NCI-H82 treated with DMSO at 0.1 percent for 48 hours (cell line): ENCODE measurements around the gene EDN1.
"Not testable (repeated sequence)": the region's sequence is repeated elsewhere in the genome, so short reads cannot be mapped to it uniquely, and the experiment has no call there.

Source experiments
- DNase-seq: peaks from one replicate; lab custom pipeline; 2025; ENCODE audit not compliant: unreplicated experiment; lab: John Stamatoyannopoulos, UW

The EDN1 gene

GRCh38 chr6:12324099-12324498 lies 33.9 kb downstream of the EDN1 start:
- no peak for DNase-seq

GRCh38 chr6:12324748-12325147 lies 34.6 kb downstream of the EDN1 start:
- DNase-seq: no peak

- DNase-seq: no peak
These were observed 35.7 kb downstream of the EDN1 start for GRCh38 chr6:12325872-12326271.

GRCh38 chr6:12327391-12327790 lies 37.2 kb downstream of the EDN1 start:
- no peak for DNase-seq

- DNase-seq: no peak
These were observed 37.8 kb downstream of the EDN1 start for GRCh38 chr6:12327988-12328387.

- DNase-seq: no peak
These were observed 38.5 kb downstream of the EDN1 start for GRCh38 chr6:12328701-12329100.

- DNase-seq: no peak
These were observed 41.3 kb downstream of the EDN1 start for GRCh38 chr6:12331474-12331873.

GRCh38 chr6:12331951-12332749 lies 42.0 kb downstream of the EDN1 start:
- no peak for DNase-seq

- not testable (repeated sequence) for DNase-seq
These were observed 42.6 kb downstream of the EDN1 start for GRCh38 chr6:12332750-12333079.

GRCh38 chr6:12333128-12333527 lies 43.0 kb downstream of the EDN1 start:
- no peak for DNase-seq

GRCh38 chr6:12334526-12335130 lies 44.5 kb downstream of the EDN1 start:
- DNase-seq: no peak

- no peak for DNase-seq
These were observed 45.0 kb downstream of the EDN1 start for GRCh38 chr6:12335131-12335527.

GRCh38 chr6:12335717-12336116 lies 45.6 kb downstream of the EDN1 start:
- no peak for DNase-seq

GRCh38 chr6:12336121-12336971 lies 46.2 kb downstream of the EDN1 start:
- DNase-seq: no peak

GRCh38 chr6:12339022-12339421 lies 48.9 kb downstream of the EDN1 start:
- DNase-seq: no peak

- peak; percentile 57 for DNase-seq
These were observed 49.8 kb downstream of the EDN1 start for GRCh38 chr6:12339808-12340487.

GRCh38 chr6:12340488-12340818 lies 50.3 kb downstream of the EDN1 start:
- no peak for DNase-seq

- no peak for DNase-seq
These were observed 52.5 kb downstream of the EDN1 start for GRCh38 chr6:12342664-12343063.

GRCh38 chr6:12343122-12343439 lies 52.9 kb downstream of the EDN1 start:
- no peak for DNase-seq

GRCh38 chr6:12343440-12344162 lies 53.4 kb downstream of the EDN1 start:
- no peak for DNase-seq

- DNase-seq: no peak
These were observed 54.1 kb downstream of the EDN1 start for GRCh38 chr6:12344296-12344695.
